Measurements from ENCODE around the gene EIF3B.
A peak's percentile ranks its signal among the peaks of the same experiment; 100 is the strongest.
"Not testable (repeated sequence)": the region's sequence is repeated elsewhere in the genome, so short reads cannot be mapped to it uniquely, and the experiment has no call there.

The EIF3B gene

GRCh38 chr7:2354186-2354938 is at the start of gene EIF3B:
Gene EIF3B (plus strand): TSS chr7:2354827. CDS start chr7:2354922, 95 bp downstream.
- peak within 1 kb of the TSS; percentile 100 for H3K27ac Mint-ChIP-seq
- H3K36me3 Mint-ChIP-seq (ENCODE audit: low read depth): peaks cover 41% of the 10 kb centered on the region
- H3K27me3 Mint-ChIP-seq: no peaks in the 10 kb centered on the region
- no peaks in the 10 kb centered on the region for H3K9me3 Mint-ChIP-seq
- intact Hi-C loops (cut with micrococcal nuclease): loop anchor here (5.0 to 10.0 kb wide), 3 partner anchors 50 to 690 kb away; partner anchors contain the start of genes CHST12 and MAD1L1
- peaks cover 28% of the 10 kb centered on the region for H3K4me1 Mint-ChIP-seq (ENCODE audit: low read depth)
- H3K4me3 Mint-ChIP-seq: peak within 1 kb of the TSS; percentile 87

- H3K9me3 Mint-ChIP-seq; H3K27ac Mint-ChIP-seq; H3K27me3 Mint-ChIP-seq; intact Hi-C loops (cut with micrococcal nuclease): not testable (repeated sequence)
- peaks cover 95% of the 10 kb centered on the region for H3K36me3 Mint-ChIP-seq (ENCODE audit: low read depth)
- H3K4me3 Mint-ChIP-seq: peak overlapping the region; percentile 82
- H3K4me1 Mint-ChIP-seq (ENCODE audit: low read depth): peaks cover 82% of the 10 kb centered on the region
Observed at GRCh38 chr7:2305258-2305657, 49.4 kb upstream of the EIF3B start.

- Mint-ChIP-seq H3K4me3 (peak overlapping the region; percentile 82), H3K4me1 (ENCODE audit: low read depth) (peaks cover 80% of the 10 kb centered on the region), H3K27me3 (no peaks in the 10 kb centered on the region), H3K27ac (no peak overlapping the region), H3K36me3 (ENCODE audit: low read depth) (peaks cover 91% of the 10 kb centered on the region), H3K9me3 (no peaks in the 10 kb centered on the region)
- intact Hi-C loops (cut with micrococcal nuclease): loop anchor here (1.0 to 2.0 kb wide), 2 partner anchors 7 to 40 kb away; no protein-coding TSS in a partner anchor
Observed at GRCh38 chr7:2306688-2307087, 47.9 kb upstream of the EIF3B start.

GRCh38 chr7:2307690-2308107 is 46.9 kb upstream of the EIF3B start:
- Mint-ChIP-seq H3K36me3 (ENCODE audit: low read depth) (peaks cover 91% of the 10 kb centered on the region), H3K9me3 (no peaks in the 10 kb centered on the region), H3K4me3 (peak overlapping the region; percentile 82), H3K4me1 (ENCODE audit: low read depth) (peaks cover 80% of the 10 kb centered on the region), H3K27me3 (no peaks in the 10 kb centered on the region), H3K27ac (no peak overlapping the region)
- intact Hi-C loops (cut with micrococcal nuclease): loop anchor here (1.0 to 2.0 kb wide), 2 partner anchors 8 to 39 kb away; no protein-coding TSS in a partner anchor

GRCh38 chr7:2309889-2310331 is 44.7 kb upstream of the EIF3B start:
- Mint-ChIP-seq H3K4me3 (peak overlapping the region; percentile 62), H3K4me1 (ENCODE audit: low read depth) (peaks cover 66% of the 10 kb centered on the region), H3K9me3 (no peaks in the 10 kb centered on the region), H3K36me3 (ENCODE audit: low read depth) (peaks cover 88% of the 10 kb centered on the region), H3K27me3 (no peaks in the 10 kb centered on the region), H3K27ac (no peak overlapping the region)
- intact Hi-C loops (cut with micrococcal nuclease): no loop called here

GRCh38 chr7:2312267-2312929 is 42.2 kb upstream of the EIF3B start:
- Mint-ChIP-seq H3K4me3 (no peak overlapping the region), H3K27me3 (no peaks in the 10 kb centered on the region), H3K27ac (no peak overlapping the region), H3K9me3 (no peaks in the 10 kb centered on the region), H3K36me3 (ENCODE audit: low read depth) (peaks cover 63% of the 10 kb centered on the region), H3K4me1 (ENCODE audit: low read depth) (peaks cover 49% of the 10 kb centered on the region)
- intact Hi-C loops (cut with micrococcal nuclease): loop anchor here (2.0 kb wide), 1 partner anchor 14 kb away; no protein-coding TSS in a partner anchor

- H3K27ac Mint-ChIP-seq: no peak overlapping the region
- H3K27me3 Mint-ChIP-seq: no peaks in the 10 kb centered on the region
- peaks cover 51% of the 10 kb centered on the region for H3K36me3 Mint-ChIP-seq (ENCODE audit: low read depth)
- H3K4me3 Mint-ChIP-seq: no peak overlapping the region
- intact Hi-C loops (cut with micrococcal nuclease): loop anchor here (2.0 kb wide), 1 partner anchor 13 kb away; no protein-coding TSS in a partner anchor
- peaks cover 38% of the 10 kb centered on the region for H3K4me1 Mint-ChIP-seq (ENCODE audit: low read depth)
- H3K9me3 Mint-ChIP-seq: no peaks in the 10 kb centered on the region
Observed at GRCh38 chr7:2313450-2314208, 41.0 kb upstream of the EIF3B start.

GRCh38 chr7:2314209-2314955 is 40.2 kb upstream of the EIF3B start, which contains the start of gene SNX8:
Gene SNX8 (minus strand): TSS chr7:2314441. CDS start chr7:2314421, 20 bp downstream.
- Mint-ChIP-seq H3K4me3 (no peak within 1 kb of the TSS), H3K4me1 (ENCODE audit: low read depth) (peaks cover 33% of the 10 kb centered on the region), H3K9me3 (no peaks in the 10 kb centered on the region), H3K36me3 (ENCODE audit: low read depth) (peaks cover 43% of the 10 kb centered on the region), H3K27me3 (no peaks in the 10 kb centered on the region), H3K27ac (no peak within 1 kb of the TSS)
- intact Hi-C loops (cut with micrococcal nuclease): no loop called here

- Mint-ChIP-seq H3K36me3 (ENCODE audit: low read depth) (peaks cover 36% of the 10 kb centered on the region), H3K4me1 (ENCODE audit: low read depth) (peaks cover 26% of the 10 kb centered on the region)
- intact Hi-C loops (cut with micrococcal nuclease); H3K9me3 Mint-ChIP-seq; H3K27me3 Mint-ChIP-seq; H3K4me3 Mint-ChIP-seq; H3K27ac Mint-ChIP-seq: not testable (repeated sequence)
Observed at GRCh38 chr7:2314956-2315530, 39.6 kb upstream of the EIF3B start.

GRCh38 chr7:2315787-2316186 is 38.8 kb upstream of the EIF3B start:
- H3K27me3 Mint-ChIP-seq: no peaks in the 10 kb centered on the region
- peaks cover 21% of the 10 kb centered on the region for H3K4me1 Mint-ChIP-seq (ENCODE audit: low read depth)
- intact Hi-C loops (cut with micrococcal nuclease): no loop called here

GRCh38 chr7:2316578-2316977 is 38.0 kb upstream of the EIF3B start:
- peaks cover 25% of the 10 kb centered on the region for H3K36me3 Mint-ChIP-seq (ENCODE audit: low read depth)
- intact Hi-C loops (cut with micrococcal nuclease): no loop called here
- no peaks in the 10 kb centered on the region for H3K27me3 Mint-ChIP-seq
- H3K9me3 Mint-ChIP-seq: no peaks in the 10 kb centered on the region
- H3K27ac Mint-ChIP-seq: no peak overlapping the region
- H3K4me1 Mint-ChIP-seq (ENCODE audit: low read depth): peaks cover 13% of the 10 kb centered on the region
- no peak overlapping the region for H3K4me3 Mint-ChIP-seq

More at GRCh38 chr7:2315787-2316186, 38.8 kb upstream of the EIF3B start:
- H3K36me3 Mint-ChIP-seq (ENCODE audit: low read depth): peaks cover 32% of the 10 kb centered on the region
- H3K4me3 Mint-ChIP-seq: no peak overlapping the region
- H3K9me3 Mint-ChIP-seq: no peaks in the 10 kb centered on the region
- no peak overlapping the region for H3K27ac Mint-ChIP-seq

GRCh38 chr7:2317556-2318293 is 36.9 kb upstream of the EIF3B start:
- Mint-ChIP-seq H3K4me1 (ENCODE audit: low read depth) (peaks cover 7% of the 10 kb centered on the region), H3K36me3 (ENCODE audit: low read depth) (peaks cover 13% of the 10 kb centered on the region), H3K9me3 (no peaks in the 10 kb centered on the region), H3K4me3 (no peak overlapping the region), H3K27ac (no peak overlapping the region), H3K27me3 (no peaks in the 10 kb centered on the region)
- intact Hi-C loops (cut with micrococcal nuclease): no loop called here

Data from dendritic cell treated with granulocyte-macrophage colony-stimulating factor and Interleukin-4, amounts not matched to agents 40 ng/mL and 50 ng/mL, for 4 days (primary cell).